ENCODE results near the gene IGHMBP2. TPM values are rescaled to one million over a fixed set of nuclear protein-coding genes. Genes with fewer than 3 reads are reported as not detected.

Gene IGHMBP2
- total and polyA plus RNA-seq, 9 of the 15 experiments (the other 6 are each of a cell fraction or from before 2014, with no cell fraction given): 1.6 to 24.8 (median 14.5) TPM

GRCh38 chr11:68865241-68865640 is 38.5 kb upstream of the IGHMBP2 start:
- no peak for FAIRE-seq

More at GRCh38 chr11:68865241-68865640, 38.5 kb upstream of the IGHMBP2 start:
- ATAC-seq (no peak), DNase-seq (ENCODE audit: extremely low read depth in 1 of 4, low spot score in 3 of 4) (no peak)
- Histone ChIP-seq H3K27ac (ENCODE audit: extremely low read depth, low read depth, low read length) (no peak overlapping the region), H3K4me1 (replicated peaks in 1 of 2; ENCODE audit: control insufficient read depth in 2 of 2, insufficient read depth in 2 of 2, low read length in 2 of 2) (peaks cover 3 to 19% of the 10 kb centered on the region in 2 experiments; a peak in 3 of 5 replicates), H3K9me3 (replicated peaks; ENCODE audit: control insufficient read depth, insufficient read depth, low read depth, low read length) (0 out of 2 replicates have a peak, but pooled peaks cover 4% of the 10 kb centered on the region), H3K27me3 (ENCODE audit: control insufficient read depth in 2 of 2, insufficient read depth in 2 of 2, low read length in 2 of 2) (no peaks in the 10 kb centered on the region), H3K79me2 (ENCODE audit: control insufficient read depth, insufficient read depth, low read length) (no peaks in the 10 kb centered on the region), H3K36me3 (ENCODE audit: control insufficient read depth, insufficient read depth, low read length) (no peaks in the 10 kb centered on the region), H3K9me1 (ENCODE audit: control insufficient read depth, insufficient read depth, low read length) (no peaks in the 10 kb centered on the region), H2AFZ (ENCODE audit: low read depth, low read length) (no peak overlapping the region), H3K9ac (ENCODE audit: insufficient read depth in 1 of 2, low read depth in 2 of 2, low read length in 2 of 2) (no peak overlapping the region), H3K4me3 (no peak overlapping the region), H3K4me2 (ENCODE audit: insufficient read depth, low read length) (no peak overlapping the region), H4K20me1 (replicated peaks; ENCODE audit: control insufficient read depth, insufficient read depth, low read length) (no peaks in the 10 kb centered on the region)
- intact Hi-C loops (cut with micrococcal nuclease): loop anchor here (5.0 kb wide), 1 partner anchor 233 kb away; no protein-coding TSS in a partner anchor
- BruUV-seq (replicated peaks): no TSS peak
- POLR2A ChIA-PET: interaction anchor here (1.1 to 1.3 kb wide), 2 partner anchors 13 to 18 kb away, joined by 4 read pairs; no protein-coding TSS in a partner anchor
- in situ Hi-C loops (cut with MboI): no loop called here
- WGBS (ENCODE audit: insufficient coverage, low coverage, missing lambda C conversion rate): 51% methylated on average over 11 of the region's 11 CpGs
- TF ChIP-seq TRIM28 (IDR thresholded peaks at IDR 0.05) (no peak), NBN (IDR thresholded peaks at IDR 0.05; ENCODE audit: low read depth) (no peak), ZFP91 (CRISPR knock-in tag; IDR thresholded peaks at IDR 0.05) (no peak), MCM7 (IDR thresholded peaks at IDR 0.05) (no peak), HCFC1 (IDR thresholded peaks at IDR 0.05; ENCODE audit: low read depth, low read length) (no peak)
- CTCF ChIA-PET (ENCODE audit: low intra/inter-chr PET ratio): no interaction called here
